ENCODE measurements around the gene TACC2.
A peak's percentile ranks its signal among the peaks of the same experiment; 100 is the strongest.

The TACC2 gene

DNA sequence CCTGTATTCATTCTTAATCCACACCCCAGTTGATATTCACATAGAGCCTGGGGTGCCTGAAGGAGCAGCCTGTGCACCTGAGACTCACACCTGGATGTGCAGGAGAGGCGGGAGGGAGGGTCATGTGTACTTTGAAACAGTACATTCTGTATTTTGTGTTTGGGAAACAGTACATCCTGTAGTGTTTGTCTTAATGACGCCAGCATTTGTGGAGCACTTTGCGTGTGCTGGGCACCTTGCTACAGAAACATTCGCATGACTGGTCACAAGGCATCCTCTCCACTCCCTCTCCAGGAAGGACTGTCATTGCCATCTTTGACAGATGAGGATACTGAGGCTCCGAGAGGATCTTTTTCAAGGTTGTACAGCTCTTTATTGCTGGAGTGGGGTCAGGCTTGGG is 132.1 kb downstream of the TACC2 start:
- no peak for DNase-seq (ENCODE audit: low spot score)

DNA sequence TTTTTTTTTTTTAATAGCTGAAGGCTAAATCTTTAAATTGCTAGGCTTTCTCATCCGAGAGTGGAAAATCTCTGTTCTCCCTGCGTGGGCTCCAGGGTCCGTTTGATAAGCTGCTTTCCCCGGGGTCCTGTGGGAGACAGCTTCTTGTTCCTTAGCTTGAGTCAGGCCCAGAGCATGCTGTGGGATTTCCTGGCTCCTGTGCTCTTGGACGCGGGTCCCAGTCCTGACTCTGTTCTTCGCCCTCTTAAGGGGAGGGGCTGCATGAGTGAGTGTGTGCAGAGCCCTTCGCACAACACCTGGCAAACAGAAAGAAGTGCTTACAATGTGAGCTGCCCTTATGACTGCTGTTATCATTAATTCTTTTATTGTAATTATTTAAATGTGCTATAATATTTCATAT is 133.5 kb downstream of the TACC2 start:
- no peak for DNase-seq (ENCODE audit: low spot score)

DNA sequence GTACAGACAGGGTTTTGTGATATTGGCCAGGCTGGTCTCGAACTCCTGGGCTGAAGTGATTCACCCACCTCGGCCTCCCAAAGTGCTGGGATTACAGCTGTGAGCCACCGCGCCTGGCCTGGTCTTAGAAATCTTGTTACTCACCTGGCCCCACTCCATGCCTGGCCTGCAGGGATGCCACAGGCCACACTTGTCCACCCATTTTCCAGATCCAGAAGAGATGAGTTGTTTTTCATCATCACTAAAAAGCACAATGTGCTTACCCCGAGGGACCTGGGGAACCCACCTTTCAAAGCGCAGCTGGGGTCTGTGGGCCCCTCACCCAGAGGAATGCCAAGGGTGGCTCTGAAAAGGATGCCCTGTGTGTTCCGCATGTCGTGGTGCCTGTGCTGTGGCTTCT is 134.2 kb downstream of the TACC2 start:
- no peak for DNase-seq (ENCODE audit: low spot score)

DNA sequence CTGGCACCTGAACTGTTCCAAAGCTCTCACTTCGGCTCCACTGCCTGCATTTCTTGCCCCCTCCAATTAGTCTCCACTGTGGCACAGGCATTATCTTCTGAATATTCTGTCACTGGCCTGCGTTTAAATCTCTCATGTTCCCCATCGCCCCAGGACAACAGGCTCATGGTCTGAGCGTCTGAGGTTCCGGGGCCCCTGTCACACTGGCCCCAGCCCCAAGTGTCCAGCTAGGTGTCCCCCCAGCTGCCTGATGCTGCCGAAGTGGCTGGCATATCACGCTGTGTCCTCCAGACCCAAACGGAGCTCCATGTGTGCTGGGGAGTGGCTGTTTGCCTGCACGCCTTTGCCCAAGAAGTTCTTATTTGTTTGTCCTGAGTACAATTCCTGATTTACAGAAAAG is 135.4 kb downstream of the TACC2 start:
- DNase-seq (ENCODE audit: low spot score) = no peak

DNA sequence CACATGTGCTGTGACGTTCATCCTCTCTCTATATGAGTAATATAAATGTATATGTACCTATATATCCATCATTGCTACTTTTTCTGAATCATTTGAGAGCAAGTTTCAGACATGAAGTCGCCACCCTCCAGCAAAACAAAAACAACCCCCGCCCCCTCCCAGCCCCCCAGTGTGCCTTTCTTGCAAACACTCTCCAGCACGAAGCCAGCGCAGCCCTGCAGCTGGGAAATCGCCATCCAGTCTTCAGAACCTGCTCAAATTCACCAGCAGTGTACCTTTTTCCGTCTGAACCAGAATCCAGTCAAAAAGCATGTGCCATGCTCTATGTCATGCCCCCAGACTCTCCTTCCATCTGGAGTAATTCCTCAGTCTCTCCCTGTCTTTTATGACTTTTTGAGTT is 135.8 kb downstream of the TACC2 start:
- no peak for DNase-seq (ENCODE audit: low spot score)

DNA sequence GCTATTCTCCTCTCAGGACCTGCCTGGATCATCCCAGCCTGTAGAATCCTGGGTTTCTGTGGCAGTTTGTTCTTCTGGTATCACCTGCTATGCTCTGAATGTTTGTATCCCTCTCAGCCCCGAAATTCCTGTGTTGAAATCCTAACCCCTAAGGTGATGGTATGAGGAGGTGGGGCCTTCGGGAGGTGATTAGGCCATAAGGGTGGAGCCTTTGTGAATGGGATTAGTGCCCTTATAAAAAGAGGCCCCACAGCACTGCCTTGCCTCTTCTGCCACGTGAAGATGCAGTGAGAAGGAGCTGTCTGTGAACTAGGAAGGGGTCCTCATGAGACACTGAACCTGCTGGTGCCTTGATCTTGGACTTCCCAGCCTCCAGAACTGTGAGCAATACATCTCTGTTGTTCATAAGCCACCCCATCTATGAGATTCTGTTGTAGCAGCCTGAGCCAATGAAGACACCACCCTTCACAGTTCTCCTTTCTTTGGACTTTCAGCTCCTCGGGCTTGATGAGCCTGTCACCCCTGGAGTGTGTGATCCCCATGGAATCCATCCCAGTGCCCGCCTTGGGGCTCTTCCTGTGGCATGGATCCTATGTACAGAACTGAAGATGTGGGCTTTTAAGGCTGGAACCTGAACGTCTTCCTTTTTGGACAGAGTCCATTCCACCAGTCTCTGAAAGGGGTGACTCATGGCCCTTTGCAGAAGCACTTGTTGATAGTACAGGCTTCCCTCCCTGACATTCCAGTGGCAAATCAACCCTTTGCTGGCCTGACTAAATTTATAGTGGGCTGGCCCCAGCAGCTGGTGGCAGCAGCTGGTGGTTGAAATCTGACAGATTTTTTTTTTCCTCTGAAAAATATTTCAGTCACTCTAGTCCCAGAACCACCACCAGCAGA is 138.0 kb downstream of the TACC2 start:
- DNase-seq (ENCODE audit: low spot score) = no peak

DNA sequence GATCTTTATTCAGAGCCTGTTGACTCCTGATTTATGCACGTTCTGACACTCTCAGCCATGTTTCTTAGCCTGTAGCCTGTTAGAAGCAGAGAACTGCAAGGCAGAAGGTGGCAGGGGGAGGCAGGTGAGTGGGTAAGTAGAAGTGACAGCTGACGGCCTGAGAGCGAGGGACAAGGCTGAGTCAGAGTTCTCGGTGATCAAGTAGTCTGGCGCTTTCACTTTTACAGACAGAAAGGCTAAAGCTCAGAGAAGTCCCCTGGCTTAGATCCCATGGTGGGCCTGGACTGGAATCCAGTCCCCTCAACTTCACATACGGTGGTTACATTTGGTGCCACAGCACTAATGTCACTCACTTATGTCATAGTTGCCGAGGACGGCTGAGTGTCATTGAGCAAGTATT is 139.0 kb downstream of the TACC2 start:
- no peak for DNase-seq (ENCODE audit: low spot score)

DNA sequence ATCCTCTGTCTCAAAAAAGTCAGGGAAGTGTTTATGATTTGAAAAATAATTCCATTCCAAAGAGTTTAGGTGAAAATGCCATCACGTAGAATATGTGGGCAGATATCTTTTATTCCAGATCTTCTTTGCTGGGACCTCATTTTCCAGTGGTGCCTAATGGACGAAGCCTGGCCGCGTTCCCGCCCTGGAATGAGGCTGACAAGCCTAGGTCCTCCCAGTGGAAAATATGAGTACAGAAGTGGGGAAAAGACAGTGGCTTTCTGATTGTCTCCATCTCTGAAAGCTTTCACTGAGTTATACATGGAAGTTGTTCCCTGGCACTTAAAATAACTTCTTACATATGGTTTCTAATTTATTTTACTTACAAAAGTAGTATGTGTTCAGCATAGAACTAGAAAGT is 139.4 kb downstream of the TACC2 start:
- no peak for DNase-seq (ENCODE audit: low spot score)

DNA sequence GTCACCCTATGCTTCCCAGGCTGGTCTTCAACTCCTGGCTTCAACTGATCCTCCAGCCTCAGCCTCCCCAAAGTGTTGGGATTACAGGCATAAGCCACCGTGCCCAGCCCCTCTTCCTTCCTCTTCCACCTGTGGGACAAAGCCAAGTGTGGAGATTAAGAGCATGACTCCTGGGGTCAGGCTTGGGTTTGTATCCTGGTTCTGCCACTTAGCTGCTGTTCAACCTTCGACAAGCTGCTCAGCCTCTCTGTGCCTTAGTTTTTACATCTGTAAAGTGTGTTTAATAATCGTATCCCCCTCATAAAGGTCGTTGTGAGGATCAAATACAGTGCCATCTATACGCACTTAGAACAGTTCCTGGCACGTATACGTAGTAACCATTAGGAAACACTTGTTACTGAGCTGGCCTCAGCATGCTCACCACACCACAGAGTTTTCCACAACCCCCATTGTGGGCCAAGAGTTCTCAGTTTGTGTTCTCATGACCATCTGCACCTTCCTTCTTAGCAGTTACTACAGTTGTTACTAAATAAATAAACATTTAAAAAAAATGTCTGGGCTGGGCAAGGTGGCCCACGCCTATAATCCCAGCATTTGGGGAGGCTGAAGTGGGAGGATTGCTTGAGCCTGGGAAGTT is 141.6 kb downstream of the TACC2 start:
- no peak for DNase-seq (ENCODE audit: low spot score)

DNA sequence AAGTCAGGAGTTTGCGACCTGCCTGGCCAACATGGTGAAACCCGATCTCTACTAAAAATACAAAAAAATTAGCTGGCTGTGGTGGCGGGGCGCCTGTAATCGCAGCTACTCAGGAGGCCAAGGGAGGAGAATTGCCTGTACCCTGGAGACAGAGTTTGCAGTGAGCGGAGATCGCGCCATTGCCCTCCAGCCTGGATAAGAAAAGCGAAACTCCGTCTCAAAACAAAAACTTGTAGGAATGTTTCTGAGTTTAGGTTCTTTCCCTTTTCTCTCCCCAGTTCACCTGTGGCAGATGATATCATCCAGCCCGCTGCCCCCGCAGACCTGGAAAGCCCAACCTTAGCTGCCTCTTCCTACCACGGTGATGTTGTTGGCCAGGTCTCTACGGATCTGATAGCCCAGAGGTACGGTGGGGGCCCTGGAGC is 143.4 kb downstream of the TACC2 start:
- DNase-seq (ENCODE audit: low spot score) = no peak

DNA sequence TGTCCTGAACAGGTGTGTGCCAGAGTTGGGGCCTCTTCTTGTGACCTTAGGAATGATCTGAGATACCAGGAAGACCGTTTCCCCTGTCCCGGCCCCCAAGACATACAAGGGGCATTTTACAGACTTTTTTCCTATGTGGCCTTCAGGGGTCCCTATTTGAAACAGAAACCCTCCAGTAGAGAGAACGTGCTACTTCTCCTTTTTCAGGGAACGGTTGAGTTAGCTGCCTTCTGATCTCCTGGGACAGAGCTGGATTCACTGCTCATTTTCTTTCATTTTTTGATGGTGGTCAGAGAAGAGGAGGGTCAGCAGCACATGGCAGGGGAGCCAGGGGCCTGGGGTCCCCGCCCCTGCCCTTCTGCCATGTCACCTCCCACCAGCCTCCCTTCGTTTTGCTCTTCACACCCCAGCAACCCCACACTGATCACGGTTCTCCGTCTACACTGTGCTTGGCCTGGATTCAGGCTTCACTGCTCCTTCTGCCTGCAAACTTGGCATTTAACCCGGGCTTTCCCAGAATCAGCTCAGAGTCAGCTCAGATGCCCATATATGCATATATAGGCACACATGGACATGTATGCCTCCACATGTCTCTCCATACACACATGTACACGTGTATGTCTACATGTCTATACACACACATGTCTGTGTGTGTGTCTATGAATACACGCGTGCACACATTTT is 144.1 kb downstream of the TACC2 start:
- no peak for DNase-seq (ENCODE audit: low spot score)

DNA sequence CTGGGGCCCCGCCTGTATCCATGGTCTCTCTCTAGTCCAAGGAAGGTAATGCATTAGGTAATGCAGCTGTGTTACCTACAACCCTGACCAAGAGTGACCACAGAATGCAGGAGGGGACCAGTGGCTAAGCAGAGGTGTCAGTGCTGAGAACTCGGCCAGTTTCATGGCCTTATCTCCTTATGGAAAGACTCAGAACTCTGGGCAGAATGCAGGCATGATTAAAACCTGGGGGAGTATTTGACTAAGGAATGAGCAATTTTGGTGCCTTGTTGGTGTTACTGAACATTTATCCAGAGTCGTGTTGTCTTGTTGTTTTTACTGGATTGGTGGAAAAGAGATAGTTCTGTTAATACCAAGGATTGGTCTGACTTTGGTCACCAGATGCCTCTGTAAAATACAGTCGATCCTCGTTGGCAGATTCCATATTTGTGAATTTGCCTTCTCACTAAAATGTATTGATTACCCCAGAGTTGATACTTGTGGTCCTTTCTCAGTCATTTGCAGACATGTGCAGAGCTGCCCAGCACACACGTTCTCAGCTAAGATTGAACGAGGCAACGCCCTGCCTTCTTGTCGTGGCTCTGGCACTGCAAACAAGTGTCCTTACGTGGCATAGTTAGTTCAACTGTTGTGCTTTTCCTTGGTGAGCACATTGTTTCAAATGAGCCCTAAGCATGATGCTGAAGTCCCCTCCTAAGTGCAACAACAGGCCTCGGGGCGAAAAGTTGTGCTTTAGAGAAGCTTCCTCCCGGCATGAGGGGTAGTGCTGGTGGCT is 146.5 kb downstream of the TACC2 start:
- DNase-seq (ENCODE audit: low spot score) = no peak

DNA sequence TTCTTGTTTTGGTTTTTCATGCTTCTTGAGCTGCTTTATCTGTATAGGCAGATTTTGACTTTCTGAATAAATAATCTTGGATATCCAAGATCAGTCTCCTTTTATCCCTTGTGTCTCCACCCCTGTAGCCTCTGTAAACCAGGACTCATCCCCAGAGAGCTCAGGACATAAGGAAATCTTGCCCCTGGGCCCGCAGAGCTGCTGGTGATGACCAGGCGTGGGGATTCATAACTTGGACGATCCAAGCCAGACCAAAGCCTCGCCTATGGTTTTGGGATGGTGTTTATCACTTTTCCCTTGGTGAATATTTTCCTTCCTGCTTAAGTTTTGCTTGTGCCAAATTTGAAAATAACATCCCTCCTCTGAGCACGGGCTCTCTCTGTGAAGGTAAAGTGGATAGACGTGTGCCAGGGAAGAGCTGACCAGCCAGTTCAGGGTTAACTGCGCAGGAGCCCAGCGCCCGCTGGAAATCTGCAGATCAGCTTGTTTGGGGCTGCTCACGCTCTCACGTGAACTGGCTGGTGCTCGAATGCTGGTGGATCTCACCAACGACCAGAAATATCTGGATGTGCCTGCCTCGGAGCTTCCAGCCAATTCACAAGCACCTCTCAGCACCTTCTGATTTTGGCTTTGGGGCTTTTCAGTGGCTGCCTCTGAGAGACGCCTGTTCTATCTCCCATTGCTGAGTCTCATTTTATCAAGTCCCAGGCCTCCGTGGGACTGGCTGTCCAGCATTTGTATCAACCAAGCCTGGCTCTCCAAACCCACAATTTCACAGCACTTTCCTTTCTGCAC is 150.1 kb downstream of the TACC2 start:
- DNase-seq (ENCODE audit: low spot score) = no peak

DNA sequence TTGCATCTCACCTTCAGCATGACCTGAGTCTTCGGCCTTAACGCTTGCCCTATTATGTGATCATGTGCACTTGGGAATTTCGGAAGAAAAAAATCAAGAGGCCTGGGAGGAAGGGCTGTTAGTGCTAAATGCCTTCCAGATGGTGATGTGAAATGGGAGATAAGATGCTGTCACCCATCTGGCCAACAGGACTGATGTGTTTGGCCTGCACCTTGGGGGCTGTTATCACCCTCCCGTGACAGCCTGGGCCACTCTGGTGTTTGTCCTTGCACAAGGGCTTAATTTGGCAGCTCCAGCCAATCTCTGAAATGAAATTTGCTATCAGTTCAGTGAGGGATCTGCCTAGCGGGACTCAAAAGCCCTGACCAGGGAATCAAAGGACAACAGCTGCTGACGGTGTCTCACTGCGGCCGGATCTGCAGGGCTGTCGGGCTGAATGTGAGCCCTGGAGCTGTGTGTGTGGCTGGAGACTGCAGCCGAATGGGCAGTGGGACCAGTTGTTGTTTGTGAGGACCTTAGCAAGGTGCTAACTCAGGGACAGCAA is 150.7 kb downstream of the TACC2 start:
- no peak for DNase-seq (ENCODE audit: low spot score)

DNA sequence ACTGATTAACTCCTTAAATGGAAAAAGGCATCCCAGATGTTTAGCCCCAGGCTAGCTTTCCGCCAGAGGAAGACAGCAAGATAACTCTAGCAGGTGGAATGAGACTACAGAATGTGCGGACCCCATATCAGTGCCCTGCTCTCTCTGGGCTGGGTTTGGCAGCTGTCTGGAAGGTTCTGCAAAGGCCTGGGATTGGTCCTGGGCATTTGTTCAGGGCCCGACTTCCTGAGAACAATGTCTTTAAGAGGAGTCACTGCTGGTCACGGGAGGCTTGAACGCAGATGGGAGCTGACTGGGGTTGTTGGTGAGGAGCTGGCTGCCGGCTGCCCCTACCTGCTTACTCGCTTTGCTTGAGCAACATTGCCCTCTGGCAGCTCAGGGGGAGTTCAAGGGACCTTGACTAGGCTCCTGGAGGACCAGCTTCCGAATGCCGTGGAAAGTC is 151.5 kb downstream of the TACC2 start:
- no peak for DNase-seq (ENCODE audit: low spot score)

DNA sequence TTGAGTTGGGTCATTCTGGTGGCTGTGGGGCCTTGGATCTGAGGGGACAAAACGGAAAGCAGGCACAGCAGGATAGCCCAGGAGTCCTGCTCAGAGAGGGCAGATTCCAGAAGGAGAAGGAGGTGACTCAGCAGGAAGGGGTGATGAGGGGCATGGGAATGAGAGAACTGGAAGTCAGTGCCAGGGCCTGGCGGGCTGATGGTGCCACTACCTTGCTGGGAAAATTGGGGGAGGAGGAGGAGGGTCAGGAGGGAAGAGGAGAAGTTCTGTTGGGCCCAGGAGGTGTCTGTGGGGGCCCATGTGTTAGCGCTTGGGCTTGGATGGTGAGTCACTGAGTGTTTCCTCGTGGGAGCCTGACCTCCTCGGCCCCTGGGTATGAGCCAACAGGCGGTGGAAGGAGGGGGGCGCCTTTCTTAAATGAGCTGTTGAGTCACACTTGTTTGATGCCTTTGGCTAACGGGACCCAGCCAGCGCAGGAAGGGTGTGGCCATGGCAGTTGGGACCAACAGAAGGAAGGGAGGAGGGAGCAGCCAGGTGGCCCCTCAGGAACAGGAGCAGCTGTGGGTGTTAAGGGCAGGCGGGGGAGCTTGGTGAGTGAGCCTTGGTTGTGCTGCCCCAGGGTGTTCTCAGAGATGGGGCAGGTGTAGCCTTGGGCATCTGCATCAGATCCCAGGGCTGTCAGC is 152.1 kb downstream of the TACC2 start:
- no peak for DNase-seq (ENCODE audit: low spot score)

DNA sequence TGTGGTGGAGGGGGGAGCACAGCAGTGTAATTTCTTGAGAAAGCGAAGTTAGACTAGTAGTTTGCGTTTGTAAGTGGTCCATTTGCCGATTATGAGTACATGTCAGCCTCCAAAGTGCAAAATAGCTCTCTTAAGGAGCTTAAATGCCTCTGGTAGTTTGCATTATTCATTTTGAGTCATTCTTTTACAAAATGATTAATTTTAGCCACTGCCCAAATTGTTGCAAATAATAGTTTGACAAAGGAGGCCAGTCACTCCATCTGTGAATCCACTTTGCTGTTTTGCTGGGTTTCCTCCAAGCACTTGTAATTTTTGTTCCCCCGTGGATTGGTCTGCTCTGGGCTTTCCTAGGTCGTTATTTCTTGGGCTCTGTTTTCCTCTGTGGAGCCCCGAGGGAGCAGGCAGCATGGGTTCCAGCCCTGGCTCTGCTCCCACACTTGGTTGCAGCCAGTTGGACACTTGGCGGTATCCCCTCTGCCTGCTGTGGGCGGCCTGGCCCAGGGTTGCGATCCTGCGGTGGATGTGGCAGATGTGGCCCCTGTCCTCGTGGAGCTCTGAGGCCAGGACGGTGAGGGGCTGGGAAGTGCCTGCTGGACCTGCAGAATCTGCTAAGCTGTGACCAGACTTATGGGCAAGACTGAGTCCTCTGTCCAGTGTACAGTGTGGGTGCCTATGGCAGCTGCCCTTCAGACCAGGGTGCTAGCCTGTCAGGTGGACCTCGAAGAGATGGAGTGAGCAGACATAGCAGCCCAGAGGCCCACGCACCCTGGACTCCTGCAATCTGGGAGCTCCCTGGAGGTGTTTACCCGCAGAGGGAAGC is 153.1 kb downstream of the TACC2 start:
- no peak for DNase-seq (ENCODE audit: low spot score)

DNA sequence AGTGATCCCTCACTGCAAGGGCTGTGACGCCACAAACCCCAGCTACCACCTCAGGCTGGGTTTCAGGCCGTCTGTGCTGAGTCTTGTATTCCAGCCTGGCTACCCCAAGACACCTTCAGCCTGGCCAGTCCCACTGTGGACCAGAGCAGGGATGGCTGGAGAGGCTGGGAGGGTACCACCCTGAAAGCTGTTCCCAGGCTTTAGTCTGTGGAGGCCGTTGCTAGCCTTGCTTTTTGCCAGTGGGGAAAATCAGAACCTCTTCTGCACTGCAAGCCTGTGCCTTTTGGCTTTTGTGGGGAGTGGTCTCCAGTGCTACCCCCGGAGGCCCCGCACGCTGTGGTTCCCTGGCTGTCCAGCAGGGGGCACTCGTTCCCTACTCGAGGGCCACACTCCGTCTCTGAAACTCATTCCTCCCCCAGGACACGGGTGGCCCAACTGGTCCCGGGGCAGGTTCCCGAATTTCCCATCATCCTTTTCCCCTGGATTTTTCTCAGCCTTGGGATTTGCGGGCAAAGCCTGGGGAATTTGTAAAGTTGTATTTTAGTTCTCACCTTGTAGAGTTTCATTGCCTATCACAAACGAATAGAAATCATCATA is 153.8 kb downstream of the TACC2 start:
- DNase-seq (ENCODE audit: low spot score) = peak; percentile 11

DNA sequence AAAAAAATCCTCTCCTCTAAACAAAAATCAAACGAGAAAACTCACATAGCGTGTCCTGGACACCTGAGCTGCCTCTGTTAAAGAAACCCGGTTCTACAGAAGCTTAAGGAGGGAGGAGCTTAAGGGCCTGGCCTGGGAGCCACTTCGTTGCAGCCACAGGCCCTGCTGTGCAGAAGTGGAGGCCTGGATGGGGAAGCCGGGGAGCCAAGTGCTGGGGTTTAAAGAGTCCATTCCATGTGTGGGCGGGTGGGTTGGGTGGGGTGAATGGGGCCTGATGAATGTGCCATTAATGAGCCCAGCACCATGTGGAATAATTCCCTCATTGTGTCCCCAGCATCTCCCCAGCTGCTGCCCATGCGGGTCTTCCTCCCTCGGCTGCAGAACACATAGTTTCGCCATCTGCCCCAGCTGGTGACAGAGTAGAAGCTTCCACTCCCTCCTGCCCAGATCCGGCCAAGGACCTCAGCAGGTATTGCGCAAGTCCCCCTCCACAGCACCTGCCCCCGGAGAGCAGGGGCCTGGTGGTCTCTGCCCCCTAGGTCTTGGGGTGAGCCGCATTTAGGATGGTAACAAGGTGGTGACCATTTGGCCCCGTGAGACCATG is 154.4 kb downstream of the TACC2 start:
- no peak for DNase-seq (ENCODE audit: low spot score)
